ENCODE measurements around the gene IPPK. TPM values are rescaled to one million over a fixed set of nuclear protein-coding genes. Genes with fewer than 3 reads are reported as not detected.
"Not testable (repeated sequence)": the region's sequence is repeated elsewhere in the genome, so short reads cannot be mapped to it uniquely, and the experiment has no call there.

The IPPK gene
- total RNA-seq, 2 experiments from 2014 or later = 8.7 to 9.7 TPM

DNA sequence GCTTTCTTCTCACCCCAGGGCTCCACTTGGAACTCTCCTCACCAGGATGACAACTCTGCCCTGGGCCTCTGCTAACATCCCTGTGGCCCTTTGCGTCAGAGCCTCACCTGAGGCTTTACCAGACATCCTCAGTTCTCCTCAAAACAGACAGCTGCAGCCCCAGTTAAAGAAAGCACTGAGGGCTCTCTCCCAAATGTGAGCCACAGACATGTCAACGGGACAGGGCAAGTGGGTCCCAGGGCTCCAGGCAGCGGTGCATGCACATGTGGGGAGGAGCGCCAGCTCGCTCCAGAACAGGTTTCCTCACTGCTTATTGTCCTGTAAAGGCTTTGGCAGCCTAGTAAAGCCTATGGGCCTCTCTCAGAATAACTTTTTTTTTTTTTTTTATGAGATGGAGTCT lies 37.3 kb downstream of the IPPK start:
- H3K27ac Mint-ChIP-seq = no peak overlapping the region
- H3K9me3 Mint-ChIP-seq (ENCODE audit: insufficient read depth) = no peaks in the 10 kb centered on the region
- ChIA-PET CTCF (interaction anchor here (1.5 to 2.4 kb wide), 2 partner anchors 317 to 493 kb away, joined by 3 to 16 read pairs; no protein-coding TSS in a partner anchor), POLR2A (no interaction called here)
- no peaks in the 10 kb centered on the region for H3K27me3 Mint-ChIP-seq (ENCODE audit: low read depth)
- ATAC-seq = no peak
- peaks cover 14% of the 10 kb centered on the region for H3K4me1 Mint-ChIP-seq (ENCODE audit: low read depth)
- peaks cover 59% of the 10 kb centered on the region for H3K36me3 Mint-ChIP-seq (ENCODE audit: low read depth)
- H3K4me3 Mint-ChIP-seq = no peak overlapping the region
- no peak for DNase-seq

DNA sequence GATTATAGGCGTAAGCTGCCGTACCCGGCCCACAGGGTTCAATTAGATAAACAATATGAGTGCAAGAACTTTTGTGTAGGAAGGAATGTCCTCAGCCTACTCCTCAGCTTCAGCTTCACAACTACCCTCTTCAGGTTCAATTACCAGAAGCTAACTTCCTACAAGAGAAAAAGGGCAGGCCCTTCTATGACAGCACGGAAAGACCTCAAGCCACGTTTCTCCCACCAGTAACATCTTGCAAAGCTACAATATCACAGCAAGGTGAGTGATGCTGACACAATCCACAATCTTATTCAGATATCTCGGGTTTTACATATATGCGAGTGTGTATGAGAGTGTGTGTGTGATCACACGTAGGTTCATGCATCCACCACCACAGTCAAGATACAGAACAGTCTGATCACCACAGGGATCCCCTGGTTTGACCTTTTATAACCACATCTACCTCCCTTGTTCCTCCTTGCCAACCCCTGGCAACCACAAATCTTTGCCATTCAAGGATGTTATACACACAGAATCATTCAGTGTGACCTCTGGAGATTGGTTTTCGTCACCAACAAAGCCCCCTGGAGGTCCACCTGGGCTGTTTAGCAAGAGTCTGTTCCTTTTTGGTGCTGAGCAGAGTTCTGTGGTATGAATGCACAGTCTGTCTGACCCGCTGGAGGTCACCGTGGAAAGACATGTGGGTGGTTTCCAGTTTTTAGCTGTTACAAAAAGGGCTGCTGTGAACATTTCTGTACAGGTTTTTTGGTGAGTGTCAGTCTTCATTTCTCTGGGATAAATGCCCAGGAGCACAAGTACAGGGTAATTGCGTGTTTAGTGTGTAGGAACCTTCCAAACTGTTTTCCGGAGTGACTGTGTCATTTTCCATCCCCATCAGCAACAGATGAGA lies 38.2 kb downstream of the IPPK start:
- DNase-seq (peak; percentile 31), ATAC-seq (peak; percentile 41)

DNA sequence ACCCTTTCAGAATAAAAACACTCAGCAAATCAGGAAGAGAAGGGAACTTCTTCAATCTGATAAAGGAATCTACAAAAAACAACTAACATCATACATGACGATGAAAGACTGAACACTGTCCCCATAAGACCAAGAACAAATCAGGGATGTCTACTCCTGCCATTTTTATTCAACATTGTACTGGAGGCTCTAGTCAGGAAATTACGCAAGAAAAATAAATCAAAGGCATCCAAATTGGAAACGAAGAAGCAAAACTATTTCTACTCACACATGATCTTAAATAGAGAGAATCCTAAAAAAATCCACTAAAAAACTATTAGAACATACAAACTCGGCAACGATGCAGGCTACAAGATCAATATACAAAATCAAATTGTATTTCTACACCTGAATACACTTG lies 42.3 kb downstream of the IPPK start:
- Mint-ChIP-seq H3K27me3 (ENCODE audit: low read depth) (no peaks in the 10 kb centered on the region), H3K27ac (no peak overlapping the region), H3K4me1 (ENCODE audit: low read depth) (peaks cover 13% of the 10 kb centered on the region), H3K9me3 (ENCODE audit: insufficient read depth) (no peaks in the 10 kb centered on the region), H3K36me3 (ENCODE audit: low read depth) (peaks cover 60% of the 10 kb centered on the region), H3K4me3 (no peak overlapping the region)
- CTCF ChIA-PET = no interaction called here
- ATAC-seq = no peak
- POLR2A ChIA-PET = no interaction called here
- no peak for DNase-seq

More for the DNA sequence above, 38.2 kb downstream of the IPPK start:
- POLR2A ChIA-PET = no interaction called here
- Mint-ChIP-seq H3K9me3 (ENCODE audit: insufficient read depth) (no peaks in the 10 kb centered on the region), H3K4me3 (no peak overlapping the region), H3K4me1 (ENCODE audit: low read depth) (peaks cover 14% of the 10 kb centered on the region), H3K27ac (peak overlapping the region; percentile 8), H3K36me3 (ENCODE audit: low read depth) (peaks cover 61% of the 10 kb centered on the region), H3K27me3 (ENCODE audit: low read depth) (no peaks in the 10 kb centered on the region)
- CTCF ChIA-PET = interaction anchor here (1.0 to 1.4 kb wide), 3 partner anchors 64 to 493 kb away, joined by 3 to 6 read pairs (median 5); no protein-coding TSS in a partner anchor

DNA sequence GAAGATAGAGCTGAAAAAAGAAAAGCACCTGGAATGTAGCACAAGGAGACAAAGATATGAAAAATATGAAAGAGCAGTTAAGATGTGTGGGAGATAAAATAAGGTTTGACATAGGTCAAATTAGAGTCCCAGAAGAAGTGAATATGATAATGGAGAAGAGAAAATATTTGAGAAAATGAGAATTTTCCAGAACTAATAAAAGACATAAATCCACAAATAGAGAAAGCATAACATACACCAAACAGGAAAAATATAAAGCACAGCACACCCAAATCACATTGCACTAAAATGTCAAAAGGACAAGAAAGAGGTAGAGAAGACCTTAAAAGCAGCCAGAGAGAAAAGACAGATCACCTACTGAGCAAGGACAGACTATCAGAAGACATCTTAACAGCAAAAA lies 43.4 kb downstream of the IPPK start:
- Mint-ChIP-seq H3K4me1 (ENCODE audit: low read depth) (peaks cover 3% of the 10 kb centered on the region), H3K27me3 (ENCODE audit: low read depth) (no peaks in the 10 kb centered on the region), H3K36me3 (ENCODE audit: low read depth) (peaks cover 50% of the 10 kb centered on the region), H3K4me3 (no peak overlapping the region), H3K9me3 (ENCODE audit: insufficient read depth) (no peaks in the 10 kb centered on the region), H3K27ac (no peak overlapping the region)
- CTCF ChIA-PET = interaction anchor here (1.3 kb wide), 1 partner anchor 8 kb away, joined by 5 read pairs; no protein-coding TSS in a partner anchor
- POLR2A ChIA-PET = no interaction called here
- DNase-seq (no peak), ATAC-seq (no peak)

DNA sequence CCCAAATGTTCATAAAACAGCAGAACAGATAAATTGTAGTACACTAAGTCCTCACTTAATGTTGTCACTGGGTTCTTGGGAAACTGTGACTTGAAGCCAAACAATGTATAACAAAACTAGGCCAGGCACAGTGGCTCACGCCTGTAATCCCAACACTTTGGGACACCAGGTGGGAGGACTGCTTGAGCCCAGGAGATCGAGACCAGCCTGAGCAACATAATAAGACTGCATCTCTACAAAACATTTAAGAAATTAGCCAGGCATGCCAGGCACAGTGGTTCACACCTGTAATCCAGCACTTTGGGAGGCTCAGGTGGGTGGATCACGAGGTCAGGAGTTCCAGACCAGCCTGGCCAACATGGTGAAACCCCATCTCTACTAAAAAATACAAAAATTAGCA lies 46.0 kb downstream of the IPPK start:
- H3K4me1 Mint-ChIP-seq (ENCODE audit: low read depth); POLR2A ChIA-PET: not testable (repeated sequence)

DNA sequence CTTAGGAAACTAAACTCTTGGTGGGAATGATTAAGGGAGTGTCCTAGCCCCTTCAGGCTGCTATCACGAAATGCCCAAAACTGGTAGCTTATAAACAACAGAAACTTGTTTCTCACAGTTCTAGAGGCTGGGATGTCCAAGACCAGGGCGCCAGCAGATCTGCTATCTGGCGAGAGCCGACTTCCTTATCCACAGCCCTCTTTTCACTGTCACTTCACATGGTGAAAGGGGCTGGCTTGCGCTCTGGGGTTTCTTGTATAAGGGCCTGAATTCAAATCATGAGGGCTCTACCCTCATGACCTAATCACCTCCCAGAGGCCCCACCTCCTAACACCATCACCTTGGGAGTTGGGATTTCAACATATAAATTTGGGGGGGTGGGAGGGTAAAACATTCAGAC lies 49.1 kb downstream of the IPPK start:
- H3K9me3 Mint-ChIP-seq (ENCODE audit: insufficient read depth) = no peaks in the 10 kb centered on the region
- no peaks in the 10 kb centered on the region for H3K27me3 Mint-ChIP-seq (ENCODE audit: low read depth)
- H3K36me3 Mint-ChIP-seq (ENCODE audit: low read depth) = peaks cover 34% of the 10 kb centered on the region
- H3K4me3 Mint-ChIP-seq = no peak overlapping the region
- CTCF ChIA-PET = no interaction called here
- POLR2A ChIA-PET = interaction anchor here (1.3 kb wide), 1 partner anchor 19 kb away, joined by 3 read pairs; no protein-coding TSS in a partner anchor
- DNase-seq (no peak), ATAC-seq (no peak)
- no peaks in the 10 kb centered on the region for H3K4me1 Mint-ChIP-seq (ENCODE audit: low read depth)
- H3K27ac Mint-ChIP-seq = no peak overlapping the region

More for the DNA sequence above, 46.0 kb downstream of the IPPK start:
- H3K9me3 Mint-ChIP-seq (ENCODE audit: insufficient read depth); ATAC-seq; H3K27me3 Mint-ChIP-seq (ENCODE audit: low read depth); DNase-seq; H3K4me3 Mint-ChIP-seq; H3K27ac Mint-ChIP-seq; CTCF ChIA-PET: not testable (repeated sequence)
- H3K36me3 Mint-ChIP-seq (ENCODE audit: low read depth) = peaks cover 45% of the 10 kb centered on the region

DNA sequence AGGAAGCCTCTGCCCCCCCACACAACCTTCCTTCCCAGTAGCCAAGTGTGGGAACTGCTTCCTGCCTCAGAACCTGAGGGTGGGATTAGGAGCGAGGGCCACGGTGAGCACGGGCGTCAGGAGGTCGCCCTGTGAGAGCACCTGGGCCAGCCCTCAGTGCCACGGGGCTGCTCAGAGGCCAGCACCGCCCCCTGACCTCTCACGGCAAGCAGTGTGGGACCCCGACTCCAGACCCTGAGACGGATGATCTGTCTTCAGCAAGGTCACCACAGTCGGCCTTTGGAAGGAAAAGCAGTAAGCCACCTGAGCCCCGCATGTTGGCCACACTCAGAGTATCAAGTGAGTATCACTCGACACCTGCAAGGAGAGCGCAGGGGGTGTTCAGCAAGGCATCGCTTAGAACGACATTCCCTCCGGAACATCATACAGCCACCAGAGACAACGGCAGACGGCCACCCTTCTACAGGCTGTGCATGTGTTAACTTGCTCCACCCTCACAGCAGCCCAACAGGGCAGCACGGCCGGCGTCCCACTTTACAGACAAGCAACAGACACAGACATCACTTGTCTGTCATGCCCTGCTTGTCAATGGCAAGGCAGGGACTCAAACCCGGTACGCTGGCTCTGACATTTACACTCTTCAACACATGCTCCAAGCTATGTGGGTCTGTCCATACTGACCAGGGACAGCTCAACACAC lies 50.2 kb downstream of the IPPK start:
- H3K4me3 Mint-ChIP-seq = no peak overlapping the region
- POLR2A ChIA-PET = interaction anchor here (1.3 kb wide), 1 partner anchor 18 kb away, joined by 3 read pairs; no protein-coding TSS in a partner anchor
- H3K36me3 Mint-ChIP-seq (ENCODE audit: low read depth) = peaks cover 34% of the 10 kb centered on the region
- H3K9me3 Mint-ChIP-seq (ENCODE audit: insufficient read depth) = no peaks in the 10 kb centered on the region
- H3K27ac Mint-ChIP-seq = no peak overlapping the region
- H3K4me1 Mint-ChIP-seq (ENCODE audit: low read depth) = no peaks in the 10 kb centered on the region
- DNase-seq = no peak
- no peak for ATAC-seq
- no peaks in the 10 kb centered on the region for H3K27me3 Mint-ChIP-seq (ENCODE audit: low read depth)
- CTCF ChIA-PET = no interaction called here

DNA sequence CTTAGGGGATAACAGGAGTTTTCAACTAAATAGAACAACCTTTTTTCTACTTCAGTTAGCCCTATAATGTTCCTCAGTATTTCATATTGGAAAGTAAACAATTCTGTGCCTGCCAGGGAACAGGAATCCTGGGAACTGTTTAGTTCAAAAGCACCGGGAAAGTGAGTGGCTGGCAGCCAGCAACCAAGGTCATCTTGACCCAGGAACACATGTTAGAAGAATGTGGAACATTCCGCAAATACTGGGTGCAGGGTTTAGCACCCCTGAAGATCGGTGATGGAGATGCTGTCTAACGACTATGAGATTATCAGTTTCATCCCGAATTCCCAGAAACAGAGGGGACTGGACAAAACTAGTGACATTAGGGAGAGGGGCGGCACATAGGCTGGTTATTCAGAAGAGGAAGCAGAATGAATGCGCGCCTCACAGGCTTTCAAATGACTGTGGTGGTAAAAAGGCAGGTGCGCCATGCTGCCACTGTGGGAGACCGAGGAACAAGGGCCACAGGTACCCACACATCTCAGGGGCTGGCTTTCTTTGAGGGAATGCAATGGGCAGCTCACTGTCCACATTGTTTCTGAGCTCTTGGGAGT lies 51.2 kb downstream of the IPPK start:
- ATAC-seq = no peak
- Mint-ChIP-seq H3K4me3 (no peak overlapping the region), H3K36me3 (ENCODE audit: low read depth) (peaks cover 42% of the 10 kb centered on the region), H3K27me3 (ENCODE audit: low read depth) (no peaks in the 10 kb centered on the region), H3K9me3 (ENCODE audit: insufficient read depth) (no peaks in the 10 kb centered on the region), H3K4me1 (ENCODE audit: low read depth) (no peaks in the 10 kb centered on the region), H3K27ac (no peak overlapping the region)
- no peak for DNase-seq
- CTCF ChIA-PET = no interaction called here
- POLR2A ChIA-PET = no interaction called here

DNA sequence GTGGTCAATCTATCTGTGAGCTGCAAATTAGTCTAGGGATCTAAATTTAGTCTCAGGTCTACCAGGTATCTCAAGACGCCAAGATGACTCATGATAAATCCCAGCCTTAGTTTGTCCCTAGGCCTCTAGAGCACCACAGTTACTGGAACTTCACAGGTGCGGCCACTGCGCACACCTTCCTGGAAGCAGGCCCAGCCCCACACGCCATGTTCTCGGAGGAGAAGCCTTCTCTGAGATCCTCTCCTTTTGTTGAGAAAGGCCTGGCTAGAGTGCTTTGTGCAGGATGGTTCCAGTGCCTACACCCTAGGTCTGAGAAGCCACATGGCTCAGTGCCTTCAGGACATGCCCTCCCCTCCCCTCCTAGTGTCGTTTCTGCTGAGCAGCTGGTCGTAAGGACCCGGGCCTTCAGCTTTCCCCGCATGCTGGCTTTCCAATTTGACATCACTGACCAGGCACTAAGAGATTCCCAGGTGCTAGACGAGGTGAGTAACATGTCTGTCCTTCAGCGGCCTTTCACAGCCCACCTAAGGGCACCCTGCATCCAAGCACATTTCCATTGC lies 51.9 kb downstream of the IPPK start:
- DNase-seq = no peak
- Mint-ChIP-seq H3K4me1 (ENCODE audit: low read depth) (no peaks in the 10 kb centered on the region), H3K4me3 (no peak overlapping the region), H3K9me3 (ENCODE audit: insufficient read depth) (no peaks in the 10 kb centered on the region), H3K36me3 (ENCODE audit: low read depth) (peaks cover 41% of the 10 kb centered on the region), H3K27ac (no peak overlapping the region), H3K27me3 (ENCODE audit: low read depth) (no peaks in the 10 kb centered on the region)
- ChIA-PET CTCF (interaction anchor here (1.3 kb wide), 1 partner anchor 17 kb away, joined by 3 read pairs; no protein-coding TSS in a partner anchor), POLR2A (no interaction called here)
- no peak for ATAC-seq

DNA sequence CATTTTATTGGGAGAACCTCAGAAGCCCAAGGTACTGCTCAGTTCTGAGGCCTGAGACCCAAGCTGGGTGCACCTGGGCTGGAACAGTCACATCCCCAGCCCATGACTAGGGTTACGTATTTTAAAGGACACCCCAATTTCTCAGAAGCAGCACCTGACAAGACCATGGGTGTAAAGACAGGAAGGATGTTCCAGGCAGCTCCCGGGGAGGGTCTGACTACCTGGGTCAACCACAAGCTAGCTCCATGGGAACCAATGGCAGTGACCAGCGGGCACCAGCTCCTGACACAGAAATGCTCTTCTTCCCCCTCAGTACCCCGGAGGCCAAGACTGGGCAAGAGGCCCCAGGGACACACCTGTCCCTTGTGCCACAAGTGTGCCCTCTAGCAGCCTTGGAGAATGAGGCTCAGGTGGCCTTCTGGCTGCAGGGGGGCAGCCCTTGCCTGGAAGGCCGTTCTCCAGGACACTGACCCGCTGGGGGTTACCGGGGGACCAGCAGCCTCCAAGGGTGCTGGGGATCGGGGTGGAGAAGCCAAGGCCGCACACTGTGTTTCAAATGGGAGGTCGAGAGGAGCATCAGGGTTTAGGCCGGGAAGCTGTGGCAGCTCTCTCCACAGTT lies 52.6 kb downstream of the IPPK start:
- ChIA-PET CTCF (interaction anchor here (0.6 to 1.3 kb wide), 2 partner anchors 17 to 464 kb away, joined by 3 read pairs; no protein-coding TSS in a partner anchor), POLR2A (no interaction called here)
- Mint-ChIP-seq H3K36me3 (ENCODE audit: low read depth) (peaks cover 45% of the 10 kb centered on the region), H3K27ac (no peak overlapping the region), H3K27me3 (ENCODE audit: low read depth) (no peaks in the 10 kb centered on the region), H3K4me1 (ENCODE audit: low read depth) (no peaks in the 10 kb centered on the region), H3K4me3 (no peak overlapping the region), H3K9me3 (ENCODE audit: insufficient read depth) (no peaks in the 10 kb centered on the region)
- ATAC-seq (no peak), DNase-seq (no peak)

DNA sequence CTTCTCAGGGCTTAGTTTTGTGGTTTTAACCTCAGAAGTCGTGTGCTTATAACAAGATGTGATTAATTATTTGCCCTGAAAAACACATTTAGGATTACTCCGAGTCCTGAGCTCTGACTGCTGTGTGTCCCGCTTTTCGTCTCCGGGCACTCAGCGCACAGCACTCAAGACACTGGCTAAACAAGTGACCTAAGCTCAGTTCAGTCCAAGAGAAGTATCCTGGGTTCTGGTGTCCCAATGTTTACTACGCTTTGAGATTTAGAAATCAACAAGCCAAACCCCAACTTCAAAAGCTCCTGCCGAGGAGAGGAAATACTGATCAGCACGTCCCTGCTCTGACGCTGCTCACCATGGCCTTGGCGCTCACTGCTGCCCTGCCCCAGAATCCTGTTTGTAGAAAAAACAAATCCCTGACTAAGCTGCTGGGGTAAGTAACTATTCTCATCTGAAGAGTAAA lies 53.2 kb downstream of the IPPK start:
- no peak for ATAC-seq
- DNase-seq = no peak
- no peak overlapping the region for H3K4me3 Mint-ChIP-seq
- no peaks in the 10 kb centered on the region for H3K27me3 Mint-ChIP-seq (ENCODE audit: low read depth)
- H3K36me3 Mint-ChIP-seq (ENCODE audit: low read depth) = peaks cover 49% of the 10 kb centered on the region
- CTCF ChIA-PET = interaction anchor here (1.3 kb wide), 1 partner anchor 18 kb away, joined by 3 read pairs; no protein-coding TSS in a partner anchor
- H3K27ac Mint-ChIP-seq = no peak overlapping the region
- H3K4me1 Mint-ChIP-seq (ENCODE audit: low read depth) = no peaks in the 10 kb centered on the region
- H3K9me3 Mint-ChIP-seq (ENCODE audit: insufficient read depth) = no peaks in the 10 kb centered on the region
- POLR2A ChIA-PET = no interaction called here

Data from activated CD8-positive, alpha-beta T cell treated with anti-CD3 and anti-CD28 coated beads, Interleukin-2, amount 10 ng/mL, durations not matched to agents 7 days and 5 days (primary cell).